HEK293 (cell line): ENCODE measurements around the gene FOXD4.
"Not testable (repeated sequence)": the region's sequence is repeated elsewhere in the genome, so short reads cannot be mapped to it uniquely, and the experiment has no call there.

Source experiments
- BCL11A ChIP-seq: fragments of 450-650 bp; formaldehyde crosslinking; IDR thresholded peaks from 2 replicates; pipeline ENCODE4 v1.5.1; 2016; ENCODE audit warnings: low read depth, missing biosample characterization, missing genetic modification characterization
- CTCF ChIP-seq: fragments of 450-650 bp; formaldehyde crosslinking; IDR thresholded peaks from 2 replicates; pipeline ENCODE4 v1.5.1; 2016; ENCODE audit warnings: missing biosample characterization, missing genetic modification characterization
- PATZ1 ChIP-seq: fragments of 450-650 bp; formaldehyde crosslinking; IDR thresholded peaks from 2 replicates; pipeline ENCODE4 v1.5.1; 2016; ENCODE audit warnings: missing biosample characterization, missing genetic modification characterization
- PRDM10 ChIP-seq: fragments of 450-650 bp; formaldehyde crosslinking; IDR thresholded peaks from 2 replicates; pipeline ENCODE4 v1.5.1; 2016; ENCODE audit warnings: missing biosample characterization, missing genetic modification characterization
- TCF7L2 ChIP-seq: IDR thresholded peaks from 2 replicates; pipeline ENCODE4 v1.6.1; 2011; ENCODE audit warnings: low read depth, mild to moderate bottlenecking, inconsistent platforms, low read length, moderate library complexity, borderline replicate concordance
- ZBTB26 ChIP-seq: fragments of 450-650 bp; formaldehyde crosslinking; optimal IDR thresholded peaks from 2 replicates; pipeline ENCODE3; 2016; ENCODE audit warnings: missing biosample characterization, mild to moderate bottlenecking, missing genetic modification characterization
- ZBTB7A ChIP-seq: fragments of 450-650 bp; formaldehyde crosslinking; IDR thresholded peaks from 2 replicates; pipeline ENCODE4 v1.5.1; 2016; ENCODE audit warnings: low read depth, missing biosample characterization, missing genetic modification characterization
- ZNF10 ChIP-seq: fragments of 450-650 bp; formaldehyde crosslinking; IDR thresholded peaks from 2 replicates; pipeline ENCODE4 v1.5.1; 2017; ENCODE audit warnings: missing biosample characterization, missing genetic modification characterization
- ZNF175 ChIP-seq: fragments of 450-650 bp; formaldehyde crosslinking; IDR thresholded peaks from 2 replicates; pipeline ENCODE4 v1.5.1; 2016; ENCODE audit warnings: missing biosample characterization, missing genetic modification characterization
- ZNF18 ChIP-seq: fragments of 450-650 bp; formaldehyde crosslinking; IDR thresholded peaks from 2 replicates; pipeline ENCODE4 v1.5.1; 2016; ENCODE audit warnings: missing biosample characterization, missing genetic modification characterization
- ZNF629 ChIP-seq: fragments of 450-650 bp; formaldehyde crosslinking; IDR thresholded peaks from 2 replicates; pipeline ENCODE4 v1.5.1; 2017; ENCODE audit warnings: missing biosample characterization, missing genetic modification characterization

GRCh38 chr9:94323-94722 is 23.9 kb downstream of the FOXD4 start:
- not testable (repeated sequence) for TF ChIP-seq PATZ1; CTCF (tag by site-specific recombination); ZNF18; ZNF10 (tag by site-specific recombination); ZBTB26; ZNF175 (tag by site-specific recombination); ZNF629; ZBTB7A; BCL11A (tag by site-specific recombination); PRDM10 (tag by site-specific recombination); TCF7L2
